Kidney capillary endothelial cell (primary cell): Measurements from ENCODE around the gene MOCOS.

Experiments used
- DNase-seq: peaks from one replicate; pipeline ENCODE4 v3.0.0-alpha.2; 2018; ENCODE audit warnings: low spot score

Gene MOCOS

GRCh38 chr18:36303211-36303844 is 116.0 kb downstream of the MOCOS start:
- DNase-seq = no peak

GRCh38 chr18:36304723-36305122 is 117.4 kb downstream of the MOCOS start:
- no peak for DNase-seq

- no peak for DNase-seq
Observed at GRCh38 chr18:36305375-36305774, 118.1 kb downstream of the MOCOS start.

- DNase-seq = no peak
Observed at GRCh38 chr18:36307513-36307912, 120.2 kb downstream of the MOCOS start.

GRCh38 chr18:36308711-36309435 is 121.6 kb downstream of the MOCOS start:
- no peak for DNase-seq

- DNase-seq = peak; percentile 73
Observed at GRCh38 chr18:36309436-36310391, 122.4 kb downstream of the MOCOS start.

GRCh38 chr18:36311026-36311570 is 123.8 kb downstream of the MOCOS start:
- DNase-seq = no peak

- no peak for DNase-seq
Observed at GRCh38 chr18:36312806-36313395, 125.6 kb downstream of the MOCOS start.

GRCh38 chr18:36314098-36314497 is 126.8 kb downstream of the MOCOS start:
- no peak for DNase-seq

GRCh38 chr18:36314754-36315153 is 127.5 kb downstream of the MOCOS start:
- DNase-seq = peak; percentile 16

- no peak for DNase-seq
Observed at GRCh38 chr18:36315736-36316135, 128.4 kb downstream of the MOCOS start.

- DNase-seq = no peak
Observed at GRCh38 chr18:36316246-36316645, 128.9 kb downstream of the MOCOS start.
